SK-N-DZ (cell line): ENCODE measurements around the gene CCDC117.
A peak's percentile ranks its signal among the peaks of the same experiment; 100 is the strongest.

Source experiments
- DNase-seq: peaks from one replicate; pipeline ENCODE4 v3.0.0-alpha.2; 2015; ENCODE audit warnings: low spot score

Gene CCDC117

DNA sequence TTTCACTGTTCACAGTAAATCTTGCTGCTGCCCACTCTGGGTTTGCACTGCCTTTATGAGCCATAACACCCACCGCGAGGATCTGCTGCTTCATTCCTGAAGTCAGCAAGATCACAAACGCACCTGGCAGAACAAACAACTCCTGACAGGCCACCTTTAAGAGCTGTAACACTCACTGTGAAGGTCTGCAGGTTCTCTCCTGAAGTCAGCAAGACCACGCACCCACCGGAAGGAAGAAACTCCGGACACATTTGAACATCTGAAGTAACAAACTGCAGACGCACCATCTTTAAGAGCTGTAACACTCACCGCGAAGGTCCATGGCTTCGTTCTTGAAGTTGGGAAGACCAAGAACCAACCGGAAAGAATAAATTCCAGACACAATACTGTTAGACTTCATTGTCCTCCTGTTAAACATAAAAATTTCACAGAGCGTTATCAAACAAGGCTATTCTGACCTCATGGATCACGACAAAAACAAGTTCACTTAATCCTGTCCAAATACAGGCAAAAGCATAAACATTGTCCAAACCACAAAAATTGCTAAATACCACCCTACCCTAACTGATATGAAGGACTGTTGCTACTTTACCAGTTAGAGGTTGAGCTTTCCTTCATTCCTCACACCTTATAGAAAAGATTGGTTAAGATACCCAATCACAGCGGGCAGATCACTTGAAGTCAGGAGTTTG lies 3.0 kb upstream of the CCDC117 start:
- DNase-seq, result no peak

DNA sequence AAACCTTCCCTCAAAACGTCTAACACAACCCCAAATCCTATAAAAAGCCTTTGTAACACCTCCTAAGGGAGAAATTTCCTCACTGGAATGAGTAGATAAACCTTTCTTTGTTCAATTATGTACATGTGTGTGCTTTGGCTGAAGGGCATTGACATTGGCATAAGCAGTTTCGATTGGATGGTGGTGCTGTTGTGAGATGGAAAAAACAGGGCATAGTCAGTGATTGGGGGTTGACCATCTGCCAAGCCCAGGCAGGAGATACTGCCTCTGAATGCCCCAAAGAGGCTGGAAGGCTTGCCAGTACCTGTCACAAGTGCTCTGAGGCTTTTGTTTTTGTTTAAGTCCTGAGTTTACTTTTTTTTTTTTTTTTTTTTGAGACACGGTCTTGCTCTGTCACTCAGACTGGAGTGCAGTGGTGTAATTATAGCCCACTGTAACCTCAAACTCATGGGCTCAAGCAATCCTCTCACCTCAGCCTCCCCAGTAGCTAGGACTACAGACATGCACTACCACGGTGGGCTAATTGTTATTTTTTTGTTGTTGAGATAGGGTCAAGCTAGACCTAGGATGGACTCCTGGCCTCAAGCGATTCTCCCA lies 1.2 kb upstream of the CCDC117 start:
- no peak for DNase-seq

DNA sequence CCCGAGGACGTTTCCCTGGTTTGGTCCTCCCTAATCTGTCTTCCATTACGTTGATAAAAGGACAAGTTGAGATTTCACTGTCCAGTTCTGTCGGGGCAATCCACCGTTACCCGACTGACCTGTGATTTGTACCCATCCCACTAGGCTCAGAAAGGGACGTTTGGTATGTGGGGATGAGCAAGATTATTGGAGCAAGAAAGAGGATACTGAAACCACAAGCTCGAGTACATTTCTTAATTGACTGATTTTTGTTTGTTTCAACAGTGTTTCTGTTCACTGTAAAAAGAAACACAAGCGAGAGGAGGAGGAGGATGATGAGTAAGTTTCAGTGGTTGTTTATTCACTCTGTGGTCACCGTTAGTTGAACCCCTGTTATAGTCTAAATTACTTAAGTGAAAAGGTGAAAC lies 969 bp downstream of the CCDC117 start:
- peak; percentile 8 for DNase-seq

DNA sequence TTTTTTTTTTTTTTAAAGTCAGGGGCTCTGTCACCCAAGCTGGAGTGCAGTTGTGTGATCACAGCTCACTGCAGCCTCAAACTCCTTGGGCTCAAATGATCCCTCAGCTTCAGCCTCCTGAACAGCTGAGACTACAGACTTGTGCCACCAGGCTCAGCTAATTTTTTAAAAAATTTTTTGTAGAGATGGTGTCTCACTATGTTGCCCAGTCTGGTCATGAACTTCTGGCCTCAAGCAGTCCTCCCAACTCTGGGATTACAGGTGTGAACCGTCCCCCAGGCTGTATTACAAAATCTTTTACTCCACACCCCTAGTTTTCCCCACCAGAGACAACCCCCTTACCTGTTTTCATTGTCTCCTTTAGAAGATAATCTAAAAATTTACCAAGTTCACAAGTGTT lies 1.9 kb downstream of the CCDC117 start:
- DNase-seq, result no peak

DNA sequence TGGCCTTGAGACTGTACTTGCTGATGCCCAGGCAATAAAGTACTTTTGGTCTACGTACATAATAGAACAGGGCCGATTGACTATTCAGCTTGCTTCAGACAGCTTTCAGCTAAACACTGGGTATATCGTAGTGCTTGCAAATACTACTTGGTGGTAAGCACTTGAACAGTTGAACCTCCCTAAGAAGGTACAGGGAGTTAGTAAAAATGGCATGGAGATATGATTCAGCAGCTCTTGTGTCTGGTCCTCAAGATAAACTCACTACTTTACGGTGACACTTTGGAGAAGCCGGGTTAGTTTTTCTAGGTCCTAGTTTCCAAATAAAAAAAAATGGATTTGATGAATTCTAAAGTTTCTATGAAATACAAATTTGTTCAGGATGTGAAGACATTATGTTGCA lies 7.3 kb downstream of the CCDC117 start:
- DNase-seq, result no peak

DNA sequence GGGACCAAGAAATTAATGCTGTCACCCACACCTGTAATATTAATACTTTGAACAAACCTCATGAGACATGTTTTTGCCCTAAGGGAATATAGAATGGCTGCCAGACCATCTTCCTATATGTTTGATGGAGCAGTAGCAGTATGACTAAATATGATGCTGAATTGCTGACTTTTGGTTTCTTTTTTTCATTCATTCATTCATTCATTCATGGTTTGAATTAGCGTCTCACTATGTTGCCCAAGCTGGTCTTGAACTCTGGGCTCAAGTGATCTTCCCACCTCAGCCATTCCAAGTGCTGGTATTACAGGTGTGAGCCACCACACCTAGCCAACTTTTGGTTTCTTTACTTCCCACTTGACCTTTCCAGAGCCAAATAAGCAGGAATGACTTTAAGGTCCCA lies 7.8 kb downstream of the CCDC117 start:
- DNase-seq, result no peak

DNA sequence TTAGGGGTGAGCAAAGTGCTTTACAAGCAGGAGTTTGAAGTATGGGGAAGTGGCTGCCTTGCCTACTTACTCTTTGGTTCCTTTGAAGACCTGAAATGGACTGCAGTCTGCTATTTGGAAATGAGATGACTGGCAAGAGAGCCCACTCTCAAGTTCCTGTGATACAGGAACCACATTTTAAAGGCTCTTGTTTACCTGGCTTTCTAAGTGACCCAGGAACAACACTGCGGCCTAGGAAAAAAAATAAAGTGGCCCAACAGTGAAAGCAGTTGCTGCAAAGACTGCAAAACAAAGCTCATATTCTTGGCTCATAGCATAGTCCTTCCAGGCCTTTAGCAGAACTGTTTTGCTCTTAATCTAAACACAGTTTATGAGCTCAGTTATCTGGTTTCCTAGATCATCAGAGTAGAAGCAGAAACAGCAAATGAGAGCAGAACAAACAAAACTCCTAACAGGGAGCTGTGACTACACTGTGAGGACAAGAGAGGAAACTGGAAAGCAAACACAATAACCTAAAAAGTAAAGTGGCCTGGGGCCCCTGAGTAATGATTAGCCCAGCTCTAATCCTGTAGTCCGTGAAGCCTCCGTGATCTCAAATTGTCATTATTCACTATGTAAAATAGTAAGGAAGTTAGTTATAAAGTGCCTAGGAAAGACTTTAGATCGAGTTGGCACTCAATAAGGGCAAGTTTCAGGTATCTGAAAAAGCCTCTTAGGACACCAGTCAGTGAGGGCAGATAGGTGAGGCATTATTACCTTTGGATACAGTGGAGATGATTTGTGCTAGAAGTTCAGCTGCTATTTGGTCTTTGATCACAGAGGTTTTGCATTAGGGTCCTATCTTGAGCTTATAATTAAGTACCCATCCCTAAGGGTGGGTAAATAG lies 11.5 kb downstream of the CCDC117 start:
- DNase-seq, result no peak

DNA sequence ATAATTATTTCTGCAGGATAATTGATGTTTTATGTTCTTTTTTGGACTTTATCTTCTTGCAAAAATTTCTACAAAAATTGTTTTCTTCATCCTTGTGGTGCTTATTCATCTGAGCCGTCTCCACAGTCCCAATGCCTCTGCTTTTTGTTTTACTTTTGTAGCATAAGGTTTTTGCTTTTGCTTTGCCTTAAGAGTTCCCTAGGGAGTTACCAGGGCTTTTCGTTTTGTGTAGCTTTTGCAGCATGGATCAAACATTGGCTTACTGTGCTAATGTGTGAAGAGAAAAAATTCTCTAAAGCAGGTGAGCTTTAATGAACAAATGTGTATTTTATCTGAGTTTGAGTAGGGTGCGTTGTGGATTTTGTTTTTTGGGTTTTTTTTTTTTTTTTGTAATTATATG lies 16.1 kb downstream of the CCDC117 start:
- DNase-seq, result no peak

DNA sequence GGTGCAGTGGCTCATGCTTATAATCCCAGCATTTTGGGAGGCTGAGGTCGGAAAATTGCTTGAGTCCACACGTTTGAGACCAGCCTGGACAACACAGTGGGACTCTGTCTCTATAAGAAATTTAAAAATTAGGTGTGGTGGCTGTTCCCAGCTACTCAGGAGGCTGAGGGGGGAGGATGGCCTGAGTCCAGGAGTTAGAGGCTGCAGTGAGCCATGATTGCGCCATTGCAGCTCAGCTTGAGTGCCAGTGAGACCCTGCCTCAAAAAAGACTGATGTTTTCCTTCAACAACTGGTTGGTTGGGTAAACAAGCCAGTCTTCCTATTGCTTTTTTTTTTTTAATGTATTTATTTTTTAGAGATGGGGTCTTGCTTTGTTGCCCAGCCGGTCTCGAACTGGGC lies 18.6 kb downstream of the CCDC117 start:
- no peak for DNase-seq

DNA sequence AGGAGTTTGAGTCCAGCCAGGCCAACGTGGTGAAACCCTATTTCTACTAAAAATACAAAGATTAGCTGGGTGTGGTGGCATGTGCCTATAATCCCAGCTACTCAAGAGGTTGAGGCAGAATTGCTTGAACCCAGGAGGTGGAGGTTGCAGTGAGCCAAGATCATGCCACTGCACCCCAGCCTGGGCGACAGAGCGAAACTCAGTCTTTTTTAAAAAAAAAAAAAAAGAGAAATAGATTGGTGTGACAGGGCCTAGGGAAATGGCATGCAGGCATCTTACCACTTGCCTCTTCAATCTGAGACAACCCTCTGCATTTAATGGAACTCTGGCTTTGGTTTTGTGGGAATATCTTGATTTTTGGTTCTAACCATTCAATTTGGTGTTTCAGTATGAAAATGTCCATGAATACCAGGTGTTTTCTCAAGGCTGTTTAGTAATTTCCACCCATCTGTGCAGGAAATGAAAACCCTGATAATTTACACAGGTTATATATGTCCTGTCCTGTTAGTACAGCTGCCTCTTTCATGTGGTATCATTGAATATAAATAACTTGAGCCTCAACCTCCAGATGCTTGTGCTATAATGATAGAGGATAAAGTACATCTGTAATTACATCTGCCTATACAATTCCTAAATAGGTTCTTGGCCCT lies 19.5 kb downstream of the CCDC117 start:
- no peak for DNase-seq

DNA sequence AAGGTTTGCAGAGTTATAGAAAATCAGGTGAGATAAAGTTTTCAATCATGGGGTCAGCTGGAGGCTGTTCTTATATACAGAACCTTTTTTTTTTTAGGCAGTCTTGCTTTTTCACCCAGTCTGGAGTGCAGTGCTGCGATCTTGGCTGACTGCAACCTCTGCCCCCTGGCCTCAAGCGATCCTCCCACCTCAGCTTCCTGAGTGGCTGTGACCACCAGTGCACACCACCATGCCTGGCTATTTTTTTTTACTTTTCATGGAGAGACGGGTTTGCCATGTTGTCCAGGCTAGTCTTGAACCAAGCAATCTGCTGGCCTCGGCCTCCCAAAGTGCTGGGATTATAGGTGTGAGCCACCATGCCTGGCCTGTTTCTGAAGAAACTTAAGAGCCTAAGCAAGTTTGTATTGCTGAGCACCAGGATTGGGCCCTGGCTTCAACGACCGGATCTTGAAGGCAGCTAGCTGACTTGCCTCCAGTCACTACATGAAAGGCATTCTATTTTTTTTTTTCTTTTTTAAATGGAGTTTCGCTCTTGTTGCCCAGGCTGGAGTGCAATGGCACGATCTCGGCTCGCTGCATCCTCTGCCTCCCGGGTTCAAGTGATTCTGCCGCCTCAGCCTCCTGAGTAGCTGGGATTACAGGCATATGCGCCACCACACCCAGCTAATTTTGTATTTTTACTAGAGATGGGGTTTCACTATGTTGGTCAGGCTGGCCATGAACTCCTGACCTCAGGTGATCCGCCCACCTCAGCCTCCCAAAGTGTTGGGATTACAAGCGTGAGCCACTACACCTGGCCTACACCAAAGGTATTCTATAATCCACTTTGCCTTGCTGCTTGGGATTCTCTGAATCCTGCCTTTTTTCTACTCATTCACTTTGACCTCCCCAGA lies 20.2 kb downstream of the CCDC117 start:
- DNase-seq, result no peak

DNA sequence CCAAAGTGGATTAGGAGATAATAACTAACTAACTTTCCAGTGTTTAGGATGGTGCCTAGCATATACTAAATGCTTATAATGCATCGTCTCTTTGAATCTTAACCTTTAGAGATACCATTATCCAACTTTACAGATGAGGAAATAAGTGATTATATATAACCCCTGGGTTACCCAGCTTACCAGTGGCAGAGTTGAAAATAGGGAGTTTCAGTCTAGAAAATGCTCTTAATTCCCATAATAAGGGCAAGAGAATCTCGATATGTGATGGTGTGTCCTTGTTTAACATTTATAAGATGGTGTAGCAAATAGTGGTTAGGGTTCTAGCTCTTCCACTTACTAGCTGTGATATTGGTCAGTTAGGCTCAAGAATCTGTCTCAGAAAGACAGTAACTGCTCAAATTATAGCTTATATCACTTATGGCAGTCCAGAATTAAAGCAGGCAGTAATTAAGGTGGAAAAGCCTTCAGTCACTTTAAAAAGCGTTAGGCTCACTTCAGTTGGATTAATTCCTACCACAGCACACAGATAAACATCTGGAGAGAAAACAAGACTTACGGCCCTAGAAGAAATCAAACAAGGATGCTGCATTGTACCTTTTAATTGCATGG lies 21.6 kb downstream of the CCDC117 start:
- DNase-seq, result no peak

DNA sequence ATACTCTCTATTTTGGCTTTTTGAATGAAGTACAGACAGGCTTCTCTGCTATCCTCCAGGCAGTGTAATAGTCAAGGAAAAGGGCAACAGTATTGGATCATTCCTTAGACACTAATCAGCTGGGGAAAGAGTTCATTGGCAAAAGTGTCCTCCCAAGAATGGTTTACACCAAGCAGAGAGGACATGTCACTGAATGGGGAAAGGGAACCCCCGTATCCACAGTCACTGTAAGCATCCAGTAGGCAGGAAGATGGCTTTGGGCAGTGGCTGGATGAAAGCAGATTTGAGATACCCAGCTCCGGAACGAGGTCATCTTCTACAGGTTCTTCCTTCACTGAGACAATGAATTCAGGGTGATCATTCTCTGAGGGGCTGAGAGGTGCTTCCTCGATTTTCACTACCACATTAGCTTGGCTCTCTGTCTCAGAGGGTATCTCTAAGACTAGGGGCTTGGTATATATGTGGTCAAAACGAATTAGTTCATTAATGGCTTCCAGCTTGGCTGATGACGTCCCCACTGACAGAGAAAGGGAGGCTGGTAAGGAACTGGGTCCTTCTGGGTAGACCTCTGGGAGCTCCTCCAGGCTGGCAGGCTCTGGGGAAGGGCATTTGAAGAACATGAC lies 22.7 kb downstream of the CCDC117 start:
- DNase-seq, result no peak

DNA sequence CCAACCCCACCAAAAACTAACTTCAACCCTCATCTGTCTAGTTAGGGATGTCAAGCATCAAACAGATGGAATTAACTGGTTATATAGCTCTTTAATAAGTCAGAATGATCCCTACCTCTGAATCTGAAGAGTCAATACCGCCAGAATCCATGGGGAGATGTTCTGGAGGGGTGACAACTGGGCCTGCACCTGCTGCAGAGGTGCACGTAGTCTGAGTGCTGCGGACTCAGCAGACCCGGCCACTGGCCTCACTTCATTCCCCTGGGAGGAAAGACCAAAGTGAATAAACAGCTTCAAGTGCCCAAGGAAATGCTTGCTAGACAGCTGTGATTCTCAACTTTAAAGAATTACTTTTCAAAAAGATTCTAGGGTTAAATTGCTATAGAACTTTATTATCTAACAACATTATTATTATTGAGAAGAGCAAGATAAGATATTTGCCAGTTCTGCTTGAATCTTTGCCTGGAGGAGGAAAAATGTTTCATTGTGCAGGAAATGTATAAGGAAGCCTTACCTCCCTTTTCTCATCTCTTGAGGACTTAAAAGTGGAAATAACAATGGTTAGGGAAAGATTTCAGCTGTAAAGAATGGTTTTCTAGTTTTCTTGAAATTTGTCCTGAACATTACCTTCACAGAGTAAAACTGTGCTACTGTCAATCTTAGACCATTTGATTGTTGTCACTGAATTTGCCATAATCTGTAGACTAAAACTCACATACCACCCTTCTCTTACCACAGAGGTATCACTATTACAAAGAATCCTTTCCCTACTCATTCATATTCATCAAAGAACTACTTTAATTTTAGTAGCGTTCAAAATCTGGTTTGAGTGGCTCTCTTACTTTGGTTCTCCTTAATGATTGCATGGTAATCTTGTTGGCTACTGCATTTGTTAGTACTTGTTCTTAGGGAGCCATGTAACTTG lies 23.7 kb downstream of the CCDC117 start:
- DNase-seq, result no peak

DNA sequence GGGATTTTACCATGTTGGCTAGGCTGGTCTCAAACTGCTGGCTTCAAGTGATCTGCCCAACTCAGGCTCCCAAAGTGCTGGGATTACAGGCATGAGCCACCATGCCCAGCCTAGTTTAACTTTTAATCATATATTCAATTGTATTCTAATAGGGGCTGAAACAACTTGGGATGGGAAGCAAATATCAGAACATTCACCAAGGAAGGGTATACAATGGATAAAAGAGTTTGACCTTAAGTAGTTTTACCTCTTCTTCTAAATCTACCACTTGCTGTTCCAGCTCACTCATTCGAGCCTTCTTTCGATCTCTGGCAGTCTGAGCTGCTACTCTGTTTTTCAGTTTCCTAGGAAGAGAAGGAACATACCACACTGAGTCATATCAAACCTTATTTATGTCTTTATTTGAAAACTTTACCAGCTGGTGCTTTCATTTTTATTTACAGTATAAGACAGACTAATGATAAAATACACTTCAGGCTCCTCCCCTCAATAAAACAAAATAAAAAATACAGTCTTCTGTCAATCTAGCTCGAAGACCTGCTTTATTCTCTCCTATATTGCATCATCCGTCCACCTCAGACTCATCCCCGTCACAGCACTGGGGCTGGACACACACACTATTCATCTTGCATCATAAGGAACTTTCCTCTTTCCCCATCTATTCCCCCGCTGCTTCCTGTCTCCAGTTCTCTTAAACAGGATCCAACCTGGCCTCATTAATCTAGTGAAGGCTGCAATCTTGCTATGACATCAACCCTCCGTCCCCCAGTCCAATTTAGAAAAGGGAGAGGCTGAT lies 26.5 kb downstream of the CCDC117 start:
- DNase-seq, result peak; percentile 41

DNA sequence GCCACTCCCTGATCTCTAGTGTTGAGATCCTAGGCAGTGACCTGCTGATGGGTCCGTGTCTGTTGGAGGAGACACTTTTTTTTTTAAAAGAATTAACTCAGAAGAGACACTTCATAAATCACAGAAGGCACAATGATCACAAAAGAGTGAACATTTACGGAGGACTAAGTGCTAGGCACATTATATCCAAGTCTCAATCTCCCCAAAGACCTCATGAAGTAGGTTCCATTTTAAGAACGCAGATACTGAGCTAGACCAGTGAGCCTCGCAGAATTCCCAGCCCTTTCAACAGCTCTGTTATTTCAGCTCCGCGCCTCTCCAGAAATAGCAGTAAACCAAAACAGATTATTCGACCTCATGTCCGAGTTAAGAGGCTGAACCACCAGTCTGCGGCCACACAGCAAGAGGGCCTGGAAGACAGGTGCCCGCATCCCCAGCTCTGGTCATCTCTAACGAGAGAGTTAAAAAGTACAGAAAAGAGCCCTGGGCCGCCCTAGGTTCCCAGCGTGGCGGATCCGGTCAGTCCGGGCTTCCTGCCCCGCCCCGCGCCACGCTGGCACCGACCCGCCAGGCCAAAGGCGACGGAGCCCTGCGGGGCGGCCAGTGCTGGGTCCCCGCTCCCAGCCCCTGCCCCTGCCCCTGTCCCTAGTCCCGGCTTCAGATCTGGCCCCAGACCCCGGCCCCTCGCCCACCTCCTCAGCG lies 27.3 kb downstream of the CCDC117 start:
- DNase-seq, result peak; percentile 43

DNA sequence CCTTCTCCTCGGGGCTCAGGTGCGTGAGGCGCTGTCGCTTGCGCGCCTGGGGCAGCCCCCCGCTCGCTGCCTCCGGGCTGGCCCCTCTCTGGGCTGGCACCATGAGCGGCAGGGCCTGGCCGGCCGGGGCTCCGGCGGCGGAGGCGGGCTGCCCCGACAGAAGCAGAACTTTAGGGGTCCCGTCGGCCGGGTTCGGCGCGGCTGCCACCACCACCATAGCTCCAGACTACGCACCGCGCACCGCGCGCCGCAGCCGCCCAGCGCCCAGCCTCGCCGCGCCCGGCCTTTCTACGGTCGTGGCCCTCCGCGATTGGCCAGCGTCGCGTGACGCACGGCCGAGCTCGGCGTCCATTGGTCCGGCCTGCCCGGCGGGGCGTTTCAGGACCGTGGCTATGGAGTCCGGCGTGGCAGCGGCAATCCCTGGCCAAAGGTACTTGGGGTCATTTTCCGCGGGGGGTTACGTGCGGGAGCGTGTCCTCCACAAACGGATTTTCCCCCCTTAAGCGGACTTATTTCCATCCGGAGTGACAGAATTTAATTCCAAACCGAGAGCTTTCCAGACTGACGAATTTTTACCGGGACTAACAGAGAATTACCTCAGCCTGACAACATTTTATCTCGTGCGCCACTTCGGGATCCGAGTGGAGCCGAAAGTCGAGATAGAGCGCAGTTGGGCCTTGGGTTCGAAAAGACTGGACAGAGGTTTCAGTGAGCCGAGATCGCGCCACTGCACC lies 28.0 kb downstream of the CCDC117 start, which contains the start of gene XBP1:
Gene XBP1 (minus strand): TSS at position 262 of the 734 bp plus-strand sequence.
- DNase-seq, result peak; percentile 91
